Activated CD4-positive, alpha-beta T cell treated with anti-CD3 and anti-CD28 coated beads for 48 hours (primary cell): ENCODE measurements around the gene RTCA.
"Not testable (repeated sequence)": the region's sequence is repeated elsewhere in the genome, so short reads cannot be mapped to it uniquely, and the experiment has no call there.

Experiments
- DNase-seq: peaks from one replicate; pipeline ENCODE4 v3.0.0-alpha.2; 2020

Gene RTCA

GRCh38 chr1:100264081-100264480, 1.9 kb upstream of the RTCA start:
- DNase-seq: not testable (repeated sequence)

GRCh38 chr1:100265562-100265930, 470 bp upstream of the RTCA start:
- DNase-seq: peak; percentile 36

- DNase-seq: peak; percentile 37
Measured at GRCh38 chr1:100266741-100267140, 725 bp downstream of the RTCA start.

GRCh38 chr1:100267284-100267683, 1.3 kb downstream of the RTCA start:
- DNase-seq: no peak

- no peak for DNase-seq
Measured at GRCh38 chr1:100268202-100268601, 2.2 kb downstream of the RTCA start.

- DNase-seq: peak; percentile 8
Measured at GRCh38 chr1:100277866-100278265, 11.8 kb downstream of the RTCA start.

DNA sequence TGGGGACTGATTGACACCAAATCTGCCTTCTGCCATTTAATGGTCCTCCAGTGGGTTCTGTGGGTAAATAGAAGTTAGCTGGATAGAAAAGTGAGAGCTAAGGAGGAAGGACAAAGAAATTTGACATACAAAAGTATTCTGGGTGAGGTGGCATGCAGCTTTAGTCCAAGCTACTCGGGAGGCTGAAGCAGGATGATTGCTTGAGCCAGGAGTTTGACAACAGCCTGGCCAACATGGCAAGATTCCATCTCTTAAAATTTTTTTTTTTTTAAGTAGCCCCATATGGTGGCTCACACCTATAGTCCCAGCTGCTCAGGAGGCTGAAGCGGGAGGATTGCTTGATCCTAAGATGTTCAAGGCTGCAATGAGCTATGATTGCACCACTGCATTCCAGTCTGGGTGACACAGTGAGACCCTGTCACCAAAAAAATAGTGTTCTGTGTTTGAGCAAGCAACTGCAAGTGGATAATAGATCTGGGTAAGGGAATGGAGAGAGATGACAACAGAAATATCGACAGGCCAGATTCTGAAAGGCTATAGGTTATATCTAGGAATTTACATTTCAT, 13.4 kb downstream of the RTCA start:
- DNase-seq: no peak

GRCh38 chr1:100279954-100280682, 14.1 kb downstream of the RTCA start:
- DNase-seq: no peak

DNA sequence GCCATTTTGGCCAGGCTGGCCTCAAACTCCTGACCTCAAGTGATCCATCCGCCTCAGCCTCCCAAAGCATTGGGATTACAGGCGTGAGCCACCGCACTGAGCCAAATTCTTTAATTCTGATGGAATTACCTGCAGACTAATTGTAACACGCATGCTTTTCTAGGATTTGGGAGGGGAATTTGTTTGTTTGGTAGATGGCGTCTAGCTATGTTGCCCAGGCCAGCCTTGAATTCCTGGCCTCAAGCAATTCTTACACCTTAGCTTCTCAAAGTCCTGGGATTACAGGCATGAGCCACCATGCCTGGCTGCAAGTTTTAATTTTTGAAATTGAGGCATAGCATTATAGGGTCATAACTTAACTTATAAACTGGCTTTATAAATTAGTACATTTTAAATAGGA, 18.6 kb downstream of the RTCA start:
- no peak for DNase-seq

GRCh38 chr1:100287162-100287561, 21.1 kb downstream of the RTCA start:
- no peak for DNase-seq

GRCh38 chr1:100290291-100290690, 24.3 kb downstream of the RTCA start:
- DNase-seq: no peak

DNA sequence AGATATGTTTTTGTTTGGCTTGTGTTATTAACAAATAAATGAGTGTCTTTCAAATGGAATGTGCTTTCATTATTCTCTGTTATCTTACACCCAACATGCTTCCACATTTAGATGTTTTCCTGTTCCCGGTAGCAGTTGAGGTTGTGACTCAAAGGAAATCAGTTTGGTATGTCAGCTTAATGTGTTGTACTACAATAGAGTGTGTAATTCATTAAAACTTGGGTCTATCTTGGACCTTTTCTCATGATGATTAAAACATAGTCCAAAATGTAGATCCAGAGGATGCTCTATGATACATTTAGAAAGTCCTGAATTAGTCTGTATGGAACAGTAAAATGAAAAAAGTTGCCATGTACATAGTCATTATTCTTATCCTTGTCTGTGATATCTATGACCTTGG, 26.7 kb downstream of the RTCA start:
- no peak for DNase-seq

DNA sequence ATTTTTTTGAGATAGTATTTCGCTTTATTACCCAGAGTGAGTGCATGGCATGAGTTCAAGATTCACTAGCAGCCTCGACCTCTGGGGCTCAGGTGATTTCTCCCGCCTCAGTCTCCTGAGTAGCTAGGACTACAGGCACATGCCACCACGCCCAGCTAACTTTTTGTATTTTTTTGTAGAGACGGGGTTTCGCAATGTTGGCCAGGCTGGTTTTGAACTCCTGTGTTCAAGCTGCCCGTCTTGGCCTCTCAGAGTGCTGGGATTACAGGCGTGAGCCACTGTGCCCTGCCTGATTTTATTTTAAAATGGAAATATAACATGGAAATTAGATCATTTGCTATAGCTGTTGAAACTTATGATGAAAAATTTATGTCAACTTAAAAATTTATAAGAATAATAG, 30.1 kb downstream of the RTCA start:
- DNase-seq: no peak

DNA sequence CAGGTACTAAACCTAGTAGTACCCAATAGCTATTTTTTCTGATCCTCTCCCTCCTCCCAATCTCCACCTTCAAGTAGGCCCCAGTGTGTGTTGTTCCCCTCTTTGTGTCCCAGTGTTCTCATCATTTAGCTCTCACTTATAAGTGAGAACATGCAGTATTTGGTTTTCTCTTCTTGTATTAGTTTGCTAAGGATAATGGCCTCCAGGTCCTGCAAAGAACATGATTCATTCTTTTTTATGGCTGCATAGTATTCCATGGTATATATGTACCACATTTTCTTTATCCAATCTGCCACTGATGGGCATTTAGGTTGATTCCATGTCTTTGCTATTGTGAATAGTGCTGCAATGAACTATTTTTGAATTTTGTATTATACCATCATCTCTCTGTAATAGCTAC, 31.0 kb downstream of the RTCA start:
- not testable (repeated sequence) for DNase-seq

- no peak for DNase-seq
Measured at GRCh38 chr1:100298512-100298911, 32.5 kb downstream of the RTCA start.

DNA sequence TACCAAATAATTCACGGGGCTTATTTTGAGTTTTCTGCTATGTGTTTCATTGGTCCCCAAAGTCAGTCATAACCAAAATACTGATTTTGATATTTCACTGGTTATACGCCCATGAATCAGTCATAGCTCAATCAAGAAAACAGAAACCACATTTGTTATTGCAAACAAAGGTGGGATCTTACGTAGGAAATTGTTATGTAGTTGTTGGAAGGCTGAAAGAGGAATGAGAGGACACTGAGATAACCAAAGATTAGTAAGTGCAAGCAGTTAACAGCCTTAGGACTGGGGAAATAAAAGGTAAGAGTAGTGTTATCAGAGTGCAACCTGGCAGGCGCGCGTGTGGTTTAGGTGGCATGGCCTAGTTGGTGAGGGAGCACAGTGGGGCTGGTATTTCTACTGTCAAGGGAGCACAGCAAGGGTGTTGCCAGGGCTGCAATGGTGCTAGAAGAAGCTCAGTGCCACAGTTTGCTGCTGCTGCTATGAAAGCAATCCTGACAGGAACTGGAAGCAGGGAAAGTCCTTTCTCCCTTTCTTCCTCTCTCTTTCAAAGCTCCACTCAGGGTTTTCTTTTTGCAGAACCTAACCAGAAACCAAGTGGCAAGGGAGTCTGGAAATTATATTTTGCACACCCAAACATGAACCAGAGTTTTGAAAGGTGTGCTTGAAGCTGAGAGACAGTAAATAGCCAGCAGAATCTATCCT, 33.7 kb downstream of the RTCA start:
- DNase-seq: no peak

GRCh38 chr1:100300691-100301090, 34.7 kb downstream of the RTCA start:
- no peak for DNase-seq

GRCh38 chr1:100302739-100303138, 36.7 kb downstream of the RTCA start:
- no peak for DNase-seq

DNA sequence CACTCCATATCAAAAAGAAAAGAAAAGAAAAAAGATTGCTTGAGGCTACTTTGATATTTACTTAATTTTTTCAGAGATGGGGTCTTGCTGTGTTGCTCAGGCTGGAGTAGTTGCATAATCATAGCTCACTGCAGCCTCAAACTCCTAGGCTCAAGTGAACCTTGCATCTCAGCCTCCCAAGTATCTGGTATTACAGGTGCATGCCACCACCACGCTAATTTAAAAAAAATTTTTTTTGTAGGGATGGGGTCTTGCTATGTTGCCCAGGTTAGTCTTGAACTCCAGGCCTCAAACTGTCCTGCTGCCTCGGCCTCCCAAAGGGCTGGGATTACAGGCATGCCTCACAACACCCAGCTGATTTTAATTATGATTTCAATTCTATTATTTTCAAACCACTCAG, 38.2 kb downstream of the RTCA start:
- DNase-seq: no peak

DNA sequence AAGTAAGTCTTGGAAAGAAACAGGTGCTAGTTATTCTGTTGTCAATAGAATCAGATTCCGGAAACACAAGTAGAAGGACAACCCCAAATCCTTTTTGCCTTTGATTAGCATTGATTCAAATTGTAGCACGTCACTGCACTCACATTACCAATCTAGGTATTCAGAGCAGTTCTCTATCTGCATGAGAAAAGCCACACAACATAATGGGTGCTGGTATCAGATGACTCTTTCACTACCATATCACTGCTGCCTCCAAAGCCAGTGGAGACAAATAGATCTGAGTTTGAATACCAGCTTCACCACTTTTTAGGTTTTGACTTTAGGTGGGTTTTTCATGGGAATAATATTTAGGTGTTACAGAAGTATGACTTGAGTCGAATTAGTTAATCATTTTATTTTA, 38.9 kb downstream of the RTCA start:
- DNase-seq: no peak

- DNase-seq: no peak
Measured at GRCh38 chr1:100305954-100306353, 39.9 kb downstream of the RTCA start.

GRCh38 chr1:100306735-100307313, 40.8 kb downstream of the RTCA start:
- no peak for DNase-seq

- no peak for DNase-seq
Measured at GRCh38 chr1:100308777-100309176, 42.8 kb downstream of the RTCA start.

DNA sequence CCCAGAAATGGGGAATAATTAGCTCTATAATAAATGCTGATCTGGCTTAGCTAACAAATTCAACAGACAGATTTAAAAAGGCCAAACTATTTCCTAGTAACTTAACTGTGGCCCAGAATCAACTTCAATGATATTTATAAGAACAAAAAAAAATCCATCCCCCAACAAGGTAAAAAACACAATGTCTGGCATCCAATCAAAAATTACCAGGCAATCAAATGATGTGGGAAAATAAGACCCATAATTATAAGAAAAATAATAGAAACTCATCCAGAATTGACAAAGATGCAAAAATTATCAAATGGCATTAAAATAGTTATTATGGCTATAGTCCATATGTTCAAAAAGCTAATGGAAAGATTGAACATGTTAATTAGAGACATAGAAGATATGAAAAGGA, 43.8 kb downstream of the RTCA start:
- DNase-seq: no peak
